Thoracic aorta (tissue), 2 donors: ENCODE data around the gene ADAMTS12. TPM values are rescaled to one million over a fixed set of nuclear protein-coding genes. Genes with fewer than 3 reads are reported as not detected.

Experiments used
- ATAC-seq: fragments of 150-250 bp; one replicate; pipeline ENCODE4 v1.8.0; 2017; ENCODE audit warnings: low read depth; ENCODE audit not compliant: insufficient number of reproducible peaks, low FRiP score
- DNase-seq: peaks from one replicate; pipeline ENCODE4 v3.0.0-alpha.2; 2020; ENCODE audit warnings: low spot score
- H3K27ac ChIP-seq, 2 donors: fragments of 200-600 bp; sonication (generic); 1 replicate in 1 of 2; 2 replicates in 1 of 2; pipeline ENCODE4 v1.5.1; 2016; ENCODE audit warnings: mild to moderate bottlenecking in 2 of 2, moderate library complexity in 2 of 2
- H3K27me3 ChIP-seq: fragments of 200-600 bp; sonication (generic); replicated peaks from 2 replicates; pipeline ENCODE4 v1.6.0; 2016; ENCODE audit warnings: mild to moderate bottlenecking; ENCODE audit not compliant: insufficient read depth
- H3K36me3 ChIP-seq: fragments of 200-600 bp; sonication (generic); one replicate; pipeline ENCODE4 v1.5.1; 2016
- H3K4me1 ChIP-seq, 2 donors: fragments of 200-600 bp; sonication (generic); 1 replicate in 1 of 2; 2 replicates in 1 of 2; pipeline versions ENCODE4 v1.5.1 to v1.6.0; 2016; ENCODE audit warnings: low read depth in 2 of 2, mild to moderate bottlenecking in 1 of 2; ENCODE audit not compliant: control insufficient read depth in 1 of 2
- H3K4me3 ChIP-seq: fragments of 200-600 bp; sonication (generic); 2 replicates; pipeline ENCODE4 v1.5.1; 2016; ENCODE audit warnings: mild to moderate bottlenecking
- H3K9me3 ChIP-seq: fragments of 200-600 bp; sonication (generic); 2 replicates; pipeline ENCODE4 v1.5.1; 2016
- total RNA-seq, 2 donors: library from RNA; depleted of rRNA; stranded (reverse); fragments of >200 nt; gene quantifications; one replicate each; pipeline versions ENCODE4 v1.1.0 to v1.2.3, GENCODE V29; 2016
- TF ChIP-seq, protein P1 (sequence below): fragments of 200-600 bp; sonication (generic); IDR thresholded peaks from one replicate; pipeline ENCODE4 v1.5.1; 2019; ENCODE audit warnings: antibody characterized with exemption

The ADAMTS12 gene
- total RNA-seq, 2 donors from 2014 or later: 7.3 to 8.0 TPM

DNA sequence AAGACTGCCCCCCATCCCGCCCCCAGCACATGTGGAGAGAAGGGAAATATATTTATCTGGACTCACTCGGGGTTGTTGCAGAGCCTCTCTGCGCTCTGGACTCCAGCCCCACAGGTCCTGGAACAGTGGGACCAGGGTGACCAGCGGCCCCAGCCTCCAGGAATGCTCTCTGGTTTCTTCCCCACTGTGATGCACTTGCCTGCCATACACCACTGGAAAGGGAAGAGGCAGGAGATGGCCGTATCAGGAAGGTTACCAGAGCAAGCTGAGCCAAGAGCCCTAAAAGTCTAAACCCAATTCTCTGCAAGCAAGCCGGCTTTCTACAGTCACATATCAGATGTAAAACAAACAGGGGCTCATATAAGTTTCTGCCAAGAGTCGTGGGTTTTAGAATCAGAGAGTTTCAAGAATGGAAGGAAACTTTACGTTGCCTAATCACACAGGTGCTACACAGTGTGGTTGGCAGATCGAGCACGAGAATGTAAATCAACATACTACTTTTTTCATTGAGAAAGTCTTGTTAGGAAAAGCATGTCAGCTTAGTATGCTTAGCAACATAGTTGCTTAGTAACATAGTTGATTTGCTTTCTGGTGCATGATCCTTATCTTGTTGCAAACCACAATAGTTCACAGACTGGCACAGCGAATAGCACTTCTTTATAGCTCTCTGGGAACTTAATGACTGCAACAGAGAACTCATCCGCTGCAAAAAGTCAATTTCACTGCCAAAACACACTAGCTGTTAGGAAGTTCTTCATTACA, 249.9 kb downstream of the ADAMTS12 start:
- TF ChIP-seq, protein P1, sequence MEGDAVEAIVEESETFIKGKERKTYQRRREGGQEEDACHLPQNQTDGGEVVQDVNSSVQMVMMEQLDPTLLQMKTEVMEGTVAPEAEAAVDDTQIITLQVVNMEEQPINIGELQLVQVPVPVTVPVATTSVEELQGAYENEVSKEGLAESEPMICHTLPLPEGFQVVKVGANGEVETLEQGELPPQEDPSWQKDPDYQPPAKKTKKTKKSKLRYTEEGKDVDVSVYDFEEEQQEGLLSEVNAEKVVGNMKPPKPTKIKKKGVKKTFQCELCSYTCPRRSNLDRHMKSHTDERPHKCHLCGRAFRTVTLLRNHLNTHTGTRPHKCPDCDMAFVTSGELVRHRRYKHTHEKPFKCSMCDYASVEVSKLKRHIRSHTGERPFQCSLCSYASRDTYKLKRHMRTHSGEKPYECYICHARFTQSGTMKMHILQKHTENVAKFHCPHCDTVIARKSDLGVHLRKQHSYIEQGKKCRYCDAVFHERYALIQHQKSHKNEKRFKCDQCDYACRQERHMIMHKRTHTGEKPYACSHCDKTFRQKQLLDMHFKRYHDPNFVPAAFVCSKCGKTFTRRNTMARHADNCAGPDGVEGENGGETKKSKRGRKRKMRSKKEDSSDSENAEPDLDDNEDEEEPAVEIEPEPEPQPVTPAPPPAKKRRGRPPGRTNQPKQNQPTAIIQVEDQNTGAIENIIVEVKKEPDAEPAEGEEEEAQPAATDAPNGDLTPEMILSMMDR: no peak
- Histone ChIP-seq H3K9me3 (no peaks in the 10 kb centered on the region), H3K27ac (no peak overlapping the region), H3K36me3 (no peaks in the 10 kb centered on the region), H3K4me3 (no peak overlapping the region), H3K4me1 (no peaks in the 10 kb centered on the region), H3K27me3 (no peaks in the 10 kb centered on the region)
- ATAC-seq (no peak), DNase-seq (no peak)

DNA sequence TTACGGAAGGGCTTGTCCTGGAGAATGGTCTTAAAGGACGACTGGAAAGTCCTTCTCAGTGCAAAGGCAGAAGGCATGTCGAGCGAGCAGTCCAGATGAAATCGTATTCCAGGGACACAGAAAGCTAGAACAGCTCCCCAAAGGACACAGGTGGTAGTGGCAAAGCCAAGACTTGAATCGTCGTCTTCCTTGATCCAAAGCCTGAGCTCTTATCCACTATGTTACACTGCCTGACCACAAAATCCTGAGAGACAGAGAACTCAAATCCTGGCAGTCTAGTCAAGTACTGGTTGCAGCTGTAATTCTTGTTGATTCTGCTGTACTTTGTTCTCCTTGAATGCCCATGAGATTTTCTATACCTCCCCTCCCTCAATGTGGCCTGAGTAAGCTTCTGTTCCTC, 252.3 kb downstream of the ADAMTS12 start:
- TF ChIP-seq, protein P1: no peak
- no peaks in the 10 kb centered on the region for H3K36me3 ChIP-seq
- no peaks in the 10 kb centered on the region for H3K9me3 ChIP-seq
- H3K27me3 ChIP-seq: no peaks in the 10 kb centered on the region
- H3K27ac ChIP-seq: no peak overlapping the region
- DNase-seq: no peak
- H3K4me3 ChIP-seq: no peak overlapping the region
- no peak for ATAC-seq
- no peaks in the 10 kb centered on the region for H3K4me1 ChIP-seq

DNA sequence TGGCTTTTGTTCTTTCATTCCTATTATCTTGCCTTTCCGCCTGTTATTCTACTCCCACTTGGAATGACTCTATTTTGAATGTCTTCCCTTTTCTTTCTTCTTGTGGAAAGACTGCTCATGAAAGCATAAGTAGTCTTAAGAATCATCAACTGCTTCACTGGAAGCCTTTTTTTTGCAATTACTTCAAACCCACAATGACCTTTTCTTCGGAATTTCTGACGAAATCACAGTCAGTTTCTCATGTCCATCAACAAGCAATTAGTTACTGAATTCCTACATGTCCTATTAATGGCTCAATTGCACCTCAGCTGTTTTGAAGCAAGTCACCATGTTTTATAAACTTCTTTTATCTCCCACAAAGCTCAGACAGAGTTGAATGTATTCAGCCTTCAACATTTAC, 254.8 kb downstream of the ADAMTS12 start:
- ATAC-seq (no peak), DNase-seq (no peak)
- TF ChIP-seq, protein P1: no peak
- no peak overlapping the region for H3K4me3 ChIP-seq
- H3K27ac ChIP-seq: no peak overlapping the region
- no peaks in the 10 kb centered on the region for H3K27me3 ChIP-seq
- no peaks in the 10 kb centered on the region for H3K4me1 ChIP-seq
- H3K9me3 ChIP-seq: no peaks in the 10 kb centered on the region
- no peaks in the 10 kb centered on the region for H3K36me3 ChIP-seq

DNA sequence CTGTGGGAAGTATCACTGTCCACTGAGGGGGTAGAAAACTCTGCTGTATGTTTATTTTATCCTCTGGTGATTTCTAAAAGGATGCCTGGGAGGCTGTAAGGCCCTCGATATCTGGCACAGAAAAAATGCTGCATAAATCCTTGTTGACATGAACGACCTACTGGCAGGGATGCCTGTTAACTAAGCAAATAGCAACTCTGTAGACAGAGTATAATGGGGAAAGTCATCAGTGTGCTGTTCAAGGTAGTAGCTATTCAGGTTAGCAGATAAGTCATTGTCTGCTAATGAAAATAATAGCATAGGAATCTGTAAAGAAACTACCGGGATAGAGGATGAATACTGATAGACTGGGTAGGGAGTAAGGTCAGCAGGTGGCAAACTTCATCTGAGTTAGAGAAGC, 256.2 kb downstream of the ADAMTS12 start:
- Histone ChIP-seq H3K27ac (no peak overlapping the region), H3K9me3 (no peaks in the 10 kb centered on the region), H3K4me3 (no peak overlapping the region), H3K36me3 (no peaks in the 10 kb centered on the region), H3K27me3 (no peaks in the 10 kb centered on the region), H3K4me1 (no peaks in the 10 kb centered on the region)
- DNase-seq (no peak), ATAC-seq (no peak)
- TF ChIP-seq, protein P1: no peak

DNA sequence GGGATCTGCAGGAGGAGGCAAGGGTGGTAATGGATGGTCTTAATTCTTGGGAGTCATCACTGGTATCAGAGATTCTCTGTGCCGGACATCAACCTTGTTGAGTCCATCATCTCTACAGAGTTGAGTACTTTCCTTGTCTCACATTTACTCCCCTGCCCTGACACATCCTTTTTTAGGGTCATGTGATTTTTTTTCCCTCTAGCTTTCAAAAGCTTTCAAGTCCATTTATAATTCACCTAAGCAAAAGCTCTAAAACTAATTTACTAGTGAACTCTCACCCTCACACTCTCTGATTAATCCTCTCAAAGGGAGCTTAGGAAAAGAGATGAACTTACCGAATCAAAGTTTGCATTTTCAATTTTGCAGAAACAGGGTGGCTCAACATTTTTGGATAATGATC, 258.1 kb downstream of the ADAMTS12 start:
- no peak overlapping the region for H3K27ac ChIP-seq
- no peaks in the 10 kb centered on the region for H3K9me3 ChIP-seq
- no peaks in the 10 kb centered on the region for H3K27me3 ChIP-seq
- TF ChIP-seq, protein P1: no peak
- ATAC-seq (no peak), DNase-seq (no peak)
- H3K4me3 ChIP-seq: no peak overlapping the region
- H3K4me1 ChIP-seq: no peaks in the 10 kb centered on the region
- H3K36me3 ChIP-seq: no peaks in the 10 kb centered on the region
